Endothelial cell of umbilical vein (primary cell): Measurements from ENCODE around the gene IQCE.

Experiments
- EZH2 ChIP-seq: IDR thresholded peaks from 2 replicates; pipeline ENCODE4 v1.6.1; 2012; ENCODE audit warnings: borderline replicate concordance, low read depth, mild to moderate bottlenecking, moderate library complexity, low read length, inconsistent platforms; ENCODE audit not compliant: severe bottlenecking
- GATA2 ChIP-seq: IDR thresholded peaks from 2 replicates; pipeline ENCODE4 v1.7.0; 2011; ENCODE audit warnings: low read depth, mild to moderate bottlenecking, moderate library complexity, mixed read lengths, low read length; ENCODE audit not compliant: insufficient read length, insufficient read depth
- JUN ChIP-seq: IDR thresholded peaks from 2 replicates; pipeline ENCODE4 v1.6.1; 2011; ENCODE audit warnings: borderline replicate concordance, low read depth; ENCODE audit not compliant: insufficient read length, insufficient read depth
- MAX ChIP-seq: IDR thresholded peaks from 2 replicates; pipeline ENCODE4 v1.6.1; 2011; ENCODE audit not compliant: insufficient read depth, insufficient read length
- POLR2A ChIP-seq: IDR thresholded peaks from 2 replicates; pipeline ENCODE4 v1.6.1; 2012; ENCODE audit warnings: low read depth, mild to moderate bottlenecking, control low read depth, low read length
- POLR2AphosphoS5 ChIP-seq: IDR thresholded peaks from 2 replicates; pipeline ENCODE4 v1.6.1; 2012; ENCODE audit warnings: low read depth, mild to moderate bottlenecking, control low read depth, low read length, moderate library complexity; ENCODE audit not compliant: insufficient read depth
- TF ChIP-seq, protein P1 (sequence below), 2 donors: IDR thresholded peaks; 1 replicate in 1 of 2; 2 replicates in 1 of 2; pipeline ENCODE4 v1.5.1; 2011; ENCODE audit warnings: low read length in 2 of 2, mild to moderate bottlenecking in 2 of 2, moderate library complexity in 2 of 2, control low read depth in 1 of 2, inconsistent platforms in 1 of 2, low read depth in 1 of 2; ENCODE audit not compliant: insufficient read depth in 1 of 2; ENCODE audit errors: extremely low read depth in 1 of 2

GRCh38 chr7:2608921-2609411 lies 50.2 kb downstream of the IQCE start:
- no peak for TF ChIP-seq JUN
- TF ChIP-seq, protein P1, sequence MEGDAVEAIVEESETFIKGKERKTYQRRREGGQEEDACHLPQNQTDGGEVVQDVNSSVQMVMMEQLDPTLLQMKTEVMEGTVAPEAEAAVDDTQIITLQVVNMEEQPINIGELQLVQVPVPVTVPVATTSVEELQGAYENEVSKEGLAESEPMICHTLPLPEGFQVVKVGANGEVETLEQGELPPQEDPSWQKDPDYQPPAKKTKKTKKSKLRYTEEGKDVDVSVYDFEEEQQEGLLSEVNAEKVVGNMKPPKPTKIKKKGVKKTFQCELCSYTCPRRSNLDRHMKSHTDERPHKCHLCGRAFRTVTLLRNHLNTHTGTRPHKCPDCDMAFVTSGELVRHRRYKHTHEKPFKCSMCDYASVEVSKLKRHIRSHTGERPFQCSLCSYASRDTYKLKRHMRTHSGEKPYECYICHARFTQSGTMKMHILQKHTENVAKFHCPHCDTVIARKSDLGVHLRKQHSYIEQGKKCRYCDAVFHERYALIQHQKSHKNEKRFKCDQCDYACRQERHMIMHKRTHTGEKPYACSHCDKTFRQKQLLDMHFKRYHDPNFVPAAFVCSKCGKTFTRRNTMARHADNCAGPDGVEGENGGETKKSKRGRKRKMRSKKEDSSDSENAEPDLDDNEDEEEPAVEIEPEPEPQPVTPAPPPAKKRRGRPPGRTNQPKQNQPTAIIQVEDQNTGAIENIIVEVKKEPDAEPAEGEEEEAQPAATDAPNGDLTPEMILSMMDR (IDR thresholded peaks at IDR 0.05; ENCODE audit: extremely low read depth in 1 of 2, insufficient read depth in 1 of 2, low read depth in 1 of 2, low read length in 2 of 2): peak; percentile 70 to 73
- no peak for TF ChIP-seq GATA2
- no peak for TF ChIP-seq POLR2AphosphoS5
- no peak for TF ChIP-seq EZH2
- TF ChIP-seq POLR2A: no peak
- TF ChIP-seq MAX: no peak
